H1 (cell line): Measurements from ENCODE around the gene CAMKK2. TPM values are rescaled to one million over a fixed set of nuclear protein-coding genes. Genes with fewer than 3 reads are reported as not detected.
A peak's percentile ranks its signal among the peaks of the same experiment; 100 is the strongest.

ENCODE experiments used
- CTCF ChIA-PET: fragments of 300-600 bp; sonication (Branson Sonifier 250); formaldehyde crosslinking; loops from one replicate; lab custom pipeline; 2021; ENCODE audit not compliant: partially characterized antibody; lab: Charles Lee
- POLR2A ChIA-PET: fragments of 300-600 bp; sonication (Branson Sonifier 250); formaldehyde crosslinking; loops from one replicate; lab custom pipeline; 2021; ENCODE audit warnings: inconsistent platforms; ENCODE audit not compliant: partially characterized antibody; lab: Charles Lee
- DNase-seq, 2 experiments: peaks; one replicate each; pipeline versions ENCODE4 v3.0.0 to v3.0.0-alpha.2; 2010 to 2022; ENCODE audit warnings: low spot score in 2 of 2, low read depth in 1 of 2, mixed read lengths in 1 of 2
- FAIRE-seq: peaks from 2 replicates; lab custom pipeline; 2011; peaks lifted over from hg19 to GRCh38; lab: Jason Lieb, UNC
- H2AFZ ChIP-seq: 2 replicates; pipeline ENCODE4 v1.8.1; 2012; ENCODE audit warnings: low read length, inconsistent platforms
- H2AK5ac ChIP-seq: 2 replicates; pipeline ENCODE4 v1.6.1; 2013; ENCODE audit warnings: low read depth, low read length
- H2BK120ac ChIP-seq: replicated peaks from 2 replicates; pipeline ENCODE3; 2013; ENCODE audit warnings: low read depth, low read length, inconsistent platforms
- H2BK12ac ChIP-seq: 2 replicates; pipeline ENCODE4 v1.6.1; 2013; ENCODE audit warnings: low read depth, low read length
- H2BK15ac ChIP-seq: 2 replicates; pipeline ENCODE4 v1.6.1; 2013; ENCODE audit warnings: low read length
- H2BK20ac ChIP-seq: 2 replicates; pipeline ENCODE4 v1.6.1; 2013; ENCODE audit warnings: low read length
- H2BK5ac ChIP-seq: 2 replicates; pipeline ENCODE4 v1.6.1; 2013; ENCODE audit warnings: low read depth, low read length
- H3K14ac ChIP-seq: 2 replicates; pipeline ENCODE4 v1.6.1; 2013; ENCODE audit warnings: inconsistent platforms; ENCODE audit not compliant: insufficient read length
- H3K18ac ChIP-seq: 2 replicates; pipeline ENCODE4 v1.6.1; 2013; ENCODE audit warnings: low read length; ENCODE audit errors: extremely low read depth
- H3K23ac ChIP-seq: 2 replicates; pipeline ENCODE4 v1.6.1; 2013; ENCODE audit warnings: inconsistent platforms; ENCODE audit not compliant: insufficient read length
- H3K23me2 ChIP-seq: 2 replicates; pipeline ENCODE4 v1.6.1; 2013; ENCODE audit warnings: low read depth, low read length
- H3K27ac ChIP-seq: 2 replicates; pipeline ENCODE4 v1.6.1; 2011; ENCODE audit warnings: low read depth, low read length, inconsistent platforms
- H3K27me3 ChIP-seq, 4 experiments: replicated peaks in 1 of 4; 1 replicate in 1 of 4; 2 replicates in 3 of 4; pipeline versions ENCODE4 v1.6.1 to v1.8.1; 2011 to 2013; ENCODE audit warnings: low read length in 3 of 4, mild to moderate bottlenecking in 3 of 4, inconsistent platforms in 2 of 4, mixed read lengths in 2 of 4, moderate library complexity in 1 of 4; ENCODE audit not compliant: control insufficient read depth in 3 of 4, insufficient read depth in 3 of 4; ENCODE audit errors: extremely low read depth in 1 of 4
- H3K36me3 ChIP-seq, 4 experiments: 2 replicates each; pipeline versions ENCODE4 v1.6.1 to v1.8.1; 2011 to 2013; ENCODE audit warnings: mild to moderate bottlenecking in 4 of 4, low read length in 3 of 4, moderate library complexity in 2 of 4, control low read depth in 1 of 4, inconsistent platforms in 1 of 4; ENCODE audit not compliant: insufficient read depth in 4 of 4, control insufficient read depth in 2 of 4
- H3K4ac ChIP-seq: replicated peaks from 2 replicates; pipeline ENCODE3; 2013; ENCODE audit warnings: low read length, low read depth, mixed read lengths, inconsistent platforms; ENCODE audit not compliant: insufficient read length
- H3K4me1 ChIP-seq, 4 experiments: replicated peaks in 1 of 4; 1 replicate in 1 of 4; 2 replicates in 3 of 4; pipeline versions ENCODE4 v1.6.1 to v1.8.1; 2011 to 2013; ENCODE audit warnings: low read length in 3 of 4, inconsistent platforms in 2 of 4, mixed read lengths in 1 of 4; ENCODE audit not compliant: insufficient read depth in 4 of 4, control insufficient read depth in 3 of 4
- H3K4me2 ChIP-seq, 2 experiments: 2 replicates each; pipeline versions ENCODE4 v1.6.1 to v1.8.1; 2011 to 2013; ENCODE audit warnings: low read depth in 2 of 2, low read length in 2 of 2, control low read depth in 1 of 2, inconsistent platforms in 1 of 2, mild to moderate bottlenecking in 1 of 2; ENCODE audit not compliant: insufficient read depth in 1 of 2
- H3K4me3 ChIP-seq, 4 experiments: fragments of 200-600, 300-600 bp in 1 of 4; sonication (generic), shearing (Covaris generic), sonication (Bioruptor Twin) in 1 of 4; 2 replicates each; pipeline versions ENCODE4 v1.5.1 to v1.8.1; 2011 to 2016; ENCODE audit warnings: low read length in 4 of 4, low read depth in 3 of 4, control low read depth in 2 of 4, inconsistent platforms in 2 of 4, mild to moderate bottlenecking in 2 of 4, mixed read lengths in 1 of 4, moderate library complexity in 1 of 4; ENCODE audit not compliant: insufficient read depth in 2 of 4; ENCODE audit errors: extremely low read depth in 1 of 4
- H3K56ac ChIP-seq: replicated peaks from 2 replicates; pipeline ENCODE3; 2013; ENCODE audit warnings: low read depth, mild to moderate bottlenecking, mixed read lengths, low read length, inconsistent platforms; ENCODE audit not compliant: insufficient read length
- H3K79me1 ChIP-seq: 2 replicates; pipeline ENCODE4 v1.6.1; 2013; ENCODE audit warnings: low read depth, low read length, control low read depth
- H3K79me2 ChIP-seq, 2 experiments: 2 replicates each; pipeline versions ENCODE4 v1.6.1 to v1.8.1; 2012 to 2013; ENCODE audit warnings: low read length in 2 of 2, mild to moderate bottlenecking in 2 of 2, inconsistent platforms in 1 of 2; ENCODE audit not compliant: insufficient read depth in 2 of 2, control insufficient read depth in 1 of 2
- H3K9ac ChIP-seq, 4 experiments: replicated peaks in 1 of 4; 1 replicate in 1 of 4; 2 replicates in 3 of 4; pipeline versions ENCODE4 v1.6.1 to v1.8.1; 2011 to 2013; ENCODE audit warnings: low read depth in 3 of 4, low read length in 3 of 4, control low read depth in 2 of 4, mild to moderate bottlenecking in 2 of 4, moderate library complexity in 2 of 4, inconsistent platforms in 1 of 4; ENCODE audit errors: extremely low read depth in 1 of 4
- H3K9me3 ChIP-seq, 2 experiments: 2 replicates each; pipeline versions ENCODE4 v1.6.1 to v1.8.1; 2012 to 2013; ENCODE audit warnings: mild to moderate bottlenecking in 2 of 2, moderate library complexity in 2 of 2, control low read depth in 1 of 2, inconsistent platforms in 1 of 2, low read depth in 1 of 2, low read length in 1 of 2, mixed read lengths in 1 of 2; ENCODE audit not compliant: insufficient read depth in 2 of 2
- H4K20me1 ChIP-seq, 2 experiments: replicated peaks in 1 of 2; 2 replicates each; pipeline versions ENCODE3 to v1.8.1; 2011 to 2013; ENCODE audit warnings: inconsistent platforms in 2 of 2, low read length in 2 of 2, mild to moderate bottlenecking in 1 of 2; ENCODE audit not compliant: insufficient read depth in 2 of 2, control insufficient read depth in 1 of 2
- H4K5ac ChIP-seq: 2 replicates; pipeline ENCODE4 v1.6.1; 2013; ENCODE audit warnings: low read length, low read depth, mixed read lengths, inconsistent platforms; ENCODE audit not compliant: insufficient read length
- H4K8ac ChIP-seq: 2 replicates; pipeline ENCODE4 v1.8.0; 2013; ENCODE audit warnings: mild to moderate bottlenecking, moderate library complexity, low read length, inconsistent platforms; ENCODE audit not compliant: insufficient read depth; ENCODE audit errors: extremely low read depth
- H4K91ac ChIP-seq: replicated peaks from 2 replicates; pipeline ENCODE3; 2013; ENCODE audit warnings: low read length, mixed read lengths, inconsistent platforms; ENCODE audit not compliant: insufficient read length
- CTCF ChIP-seq, 3 experiments: IDR thresholded peaks; 1 replicate in 2 of 3; 2 replicates in 1 of 3; pipeline versions ENCODE4 v1.5.1 to v1.6.1; 2011; ENCODE audit warnings: low read length in 3 of 3, mild to moderate bottlenecking in 3 of 3, inconsistent platforms in 2 of 3, low read depth in 1 of 3, moderate library complexity in 1 of 3; ENCODE audit not compliant: insufficient read depth in 1 of 3; ENCODE audit errors: control extremely low read depth in 1 of 3
- HDAC2 ChIP-seq, 2 experiments: fragments of 300-600 bp in 1 of 2; sonication (generic) in 1 of 2; IDR thresholded peaks; 2 replicates each; pipeline ENCODE4 v1.6.1; 2011 to 2012; ENCODE audit warnings: low read depth in 2 of 2, low read length in 2 of 2, mild to moderate bottlenecking in 2 of 2, moderate library complexity in 2 of 2, borderline replicate concordance in 1 of 2, inconsistent platforms in 1 of 2
- RAD21 ChIP-seq, 2 experiments: IDR thresholded peaks in 1 of 2; conservative IDR thresholded peaks in 1 of 2; 2 replicates each; pipeline ENCODE4 v1.6.1; 2011; ENCODE audit warnings: low read depth in 2 of 2, low read length in 2 of 2, improper control_type of control experiment in 1 of 2, inconsistent platforms in 1 of 2, mild to moderate bottlenecking in 1 of 2, moderate library complexity in 1 of 2
- WGBS, 2 experiments: shearing (Covaris generic) in 1 of 2; methylation state at CpG; one replicate each; pipeline versions ENCODE4 v1.1.6 to v1.1.7; 2013 to 2015; ENCODE audit warnings: low lambda C conversion rate in 2 of 2, mixed read lengths in 2 of 2, inconsistent platforms in 1 of 2, low coverage in 1 of 2, missing lambda C conversion rate in 1 of 2; ENCODE audit not compliant: insufficient replicate concordance in 2 of 2, insufficient coverage in 1 of 2, insufficient read length in 1 of 2; ENCODE audit errors: extremely low coverage in 1 of 2, missing lambda C conversion rate in 1 of 2; 5-methylcytosine and 5-hydroxymethylcytosine counted together
- polyA plus RNA-seq, 7 experiments: library from polyadenylated mRNA; depleted of rRNA in 3 of 7; stranded (reverse) in 5 of 7; unstranded in 2 of 7; fragments of >200 nt in 5 of 7; fragments of 200-250 nt in 2 of 7; gene quantifications; 1 replicate in 5 of 7; 2 replicates in 1 of 7; 4 replicates in 1 of 7; pipeline versions ENCODE4 v1.2.1 to v1.2.3, GENCODE V29; 2011 to 2013; ENCODE audit warnings: missing spikeins in 2 of 7, mixed read lengths in 2 of 7
- total RNA-seq: library from RNA; stranded (reverse); fragmentation: NEBNext Ultra II Directional; extraction: Animal tissue kit (Norgen Biotek cat#: 25700); gene quantifications from 2 replicates; pipeline ENCODE4 v1.2.1, GENCODE V29; 2021

The CAMKK2 gene
- total and polyA plus RNA-seq, 2 of the 8 experiments (the other 6 are each of a cell fraction or from before 2014, with no cell fraction given), result 29.6 to 30.6 TPM

GRCh38 chr12:121245031-121245430 is 51.5 kb downstream of the CAMKK2 start:
- Histone ChIP-seq H2BK15ac (no peak overlapping the region), H4K8ac (no peak overlapping the region), H2AK5ac (no peak overlapping the region), H2BK20ac (no peak overlapping the region), H3K9me3 (no peaks in the 10 kb centered on the region), H3K27me3 (no peaks in the 10 kb centered on the region), H4K20me1 (peaks cover 0 to 2% of the 10 kb centered on the region in 2 experiments), H4K91ac (no peak overlapping the region), H3K9ac (no peak overlapping the region), H3K18ac (no peak overlapping the region), H4K5ac (no peak overlapping the region), H3K56ac (no peak overlapping the region), H3K4me2 (no peak overlapping the region), H3K4ac (no peak overlapping the region), H3K36me3 (peaks cover 6 to 30% (median 16%) of the 10 kb centered on the region in 4 experiments; a peak in 6 of 8 replicates), H2BK5ac (no peak overlapping the region), H2BK12ac (no peak overlapping the region), H3K79me2 (no peaks in the 10 kb centered on the region), H3K27ac (0 out of 2 replicates have a peak overlapping the region, but pooled peaks have one; percentile 25), H2AFZ (no peak overlapping the region), H3K4me3 (no peak overlapping the region), H3K4me1 (no peaks in the 10 kb centered on the region; a peak in 2 of 7 replicates), H3K79me1 (no peaks in the 10 kb centered on the region), H3K14ac (no peak overlapping the region), H3K23me2 (no peaks in the 10 kb centered on the region; the same call in 1 of the 2 replicates), H3K23ac (no peak overlapping the region), H2BK120ac (no peak overlapping the region)
- peak in 1 of 2 experiments; percentile 28; a peak in 1 of 4 replicates for TF ChIP-seq RAD21 (IDR thresholded peaks at IDR 0.05 in 1 of 2, conservative IDR thresholded peaks at IDR 0.05 in 1 of 2; ENCODE audit: low read depth in 2 of 2, low read length in 2 of 2)
- no peak for TF ChIP-seq HDAC2 (IDR thresholded peaks at IDR 0.05; ENCODE audit: borderline replicate concordance in 1 of 2, low read depth in 2 of 2, low read length in 2 of 2)
- TF ChIP-seq CTCF (IDR thresholded peaks at IDR 0.05; ENCODE audit: control extremely low read depth in 1 of 3, insufficient read depth in 1 of 3, low read depth in 1 of 3, low read length in 3 of 3), result peak in 2 of 3 experiments; percentile 16 to 29; a peak in 2 of 4 replicates
- 79% methylated on average over 9 of the region's 14 CpGs; no CpG with 5 or more reads in 1 of the 2 experiments for WGBS, 2 experiments
- FAIRE-seq, result no peak
- POLR2A ChIA-PET, result no interaction called here
- no peak for DNase-seq
- CTCF ChIA-PET, result interaction anchor here (1.1 kb wide), 1 partner anchor 197 kb away, joined by 3 read pairs; no protein-coding TSS in a partner anchor
